LNCaP clone FGC (cell line): ENCODE measurements around the gene CST5.
"Not testable (repeated sequence)": the region's sequence is repeated elsewhere in the genome, so short reads cannot be mapped to it uniquely, and the experiment has no call there.

ENCODE experiments used
- DNase-seq: peaks from one replicate; pipeline ENCODE4 v3.0.0-alpha.2; 2011; ENCODE audit warnings: low read depth
- H3K4me3 ChIP-seq: 2 replicates; pipeline ENCODE4 v1.5.1; 2011; ENCODE audit warnings: mild to moderate bottlenecking, low read depth, low read length, control low read depth
- TF ChIP-seq, protein P1 (sequence below): IDR thresholded peaks from 2 replicates; pipeline ENCODE4 v1.5.1; 2012; ENCODE audit warnings: mild to moderate bottlenecking; ENCODE audit not compliant: control insufficient read depth, insufficient read depth; ENCODE audit errors: extremely low read depth

The CST5 gene

DNA sequence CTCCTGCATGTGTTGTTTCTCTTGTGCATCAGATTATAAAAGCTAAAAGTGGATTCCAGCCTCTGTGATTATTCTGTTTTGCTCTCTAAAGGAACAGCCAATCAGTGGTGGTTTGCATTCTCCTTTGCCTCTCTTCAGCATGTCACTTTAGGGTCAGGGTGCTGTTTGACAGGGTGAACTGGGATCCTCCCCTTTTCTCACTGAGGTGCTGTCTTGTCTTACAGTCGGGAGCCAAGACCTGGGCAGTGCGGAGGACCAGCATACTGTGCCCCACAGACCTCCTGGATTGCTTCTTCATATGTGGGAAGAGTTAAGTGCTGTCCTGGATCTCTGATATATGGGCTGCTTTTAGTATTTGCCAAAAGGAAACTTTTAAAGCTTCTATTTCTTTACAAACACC, 37.9 kb downstream of the CST5 start:
- no peak for DNase-seq
- H3K4me3 ChIP-seq: no peak overlapping the region
- TF ChIP-seq, protein P1, sequence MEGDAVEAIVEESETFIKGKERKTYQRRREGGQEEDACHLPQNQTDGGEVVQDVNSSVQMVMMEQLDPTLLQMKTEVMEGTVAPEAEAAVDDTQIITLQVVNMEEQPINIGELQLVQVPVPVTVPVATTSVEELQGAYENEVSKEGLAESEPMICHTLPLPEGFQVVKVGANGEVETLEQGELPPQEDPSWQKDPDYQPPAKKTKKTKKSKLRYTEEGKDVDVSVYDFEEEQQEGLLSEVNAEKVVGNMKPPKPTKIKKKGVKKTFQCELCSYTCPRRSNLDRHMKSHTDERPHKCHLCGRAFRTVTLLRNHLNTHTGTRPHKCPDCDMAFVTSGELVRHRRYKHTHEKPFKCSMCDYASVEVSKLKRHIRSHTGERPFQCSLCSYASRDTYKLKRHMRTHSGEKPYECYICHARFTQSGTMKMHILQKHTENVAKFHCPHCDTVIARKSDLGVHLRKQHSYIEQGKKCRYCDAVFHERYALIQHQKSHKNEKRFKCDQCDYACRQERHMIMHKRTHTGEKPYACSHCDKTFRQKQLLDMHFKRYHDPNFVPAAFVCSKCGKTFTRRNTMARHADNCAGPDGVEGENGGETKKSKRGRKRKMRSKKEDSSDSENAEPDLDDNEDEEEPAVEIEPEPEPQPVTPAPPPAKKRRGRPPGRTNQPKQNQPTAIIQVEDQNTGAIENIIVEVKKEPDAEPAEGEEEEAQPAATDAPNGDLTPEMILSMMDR: no peak

DNA sequence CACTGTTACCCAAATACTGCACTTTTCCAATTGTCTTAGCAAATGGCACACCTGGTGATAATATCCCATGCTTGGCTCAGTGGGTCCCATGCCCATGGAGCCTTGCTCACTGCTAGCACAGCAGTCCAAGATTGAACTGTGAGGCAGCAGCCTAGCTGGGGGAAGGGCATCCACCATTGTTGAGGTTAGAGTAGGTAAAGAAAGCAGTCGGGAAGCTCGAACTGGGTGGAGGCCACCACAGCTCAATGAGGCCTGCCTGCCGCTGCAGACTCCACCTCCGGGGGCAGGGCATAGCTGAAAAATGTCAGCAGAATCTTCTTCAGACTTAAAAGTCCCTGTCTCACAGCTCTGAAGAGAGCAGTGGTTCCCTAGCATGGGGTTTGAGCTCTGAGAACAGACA, 43.8 kb downstream of the CST5 start:
- TF ChIP-seq, protein P1: no peak
- DNase-seq: no peak
- no peak overlapping the region for H3K4me3 ChIP-seq

DNA sequence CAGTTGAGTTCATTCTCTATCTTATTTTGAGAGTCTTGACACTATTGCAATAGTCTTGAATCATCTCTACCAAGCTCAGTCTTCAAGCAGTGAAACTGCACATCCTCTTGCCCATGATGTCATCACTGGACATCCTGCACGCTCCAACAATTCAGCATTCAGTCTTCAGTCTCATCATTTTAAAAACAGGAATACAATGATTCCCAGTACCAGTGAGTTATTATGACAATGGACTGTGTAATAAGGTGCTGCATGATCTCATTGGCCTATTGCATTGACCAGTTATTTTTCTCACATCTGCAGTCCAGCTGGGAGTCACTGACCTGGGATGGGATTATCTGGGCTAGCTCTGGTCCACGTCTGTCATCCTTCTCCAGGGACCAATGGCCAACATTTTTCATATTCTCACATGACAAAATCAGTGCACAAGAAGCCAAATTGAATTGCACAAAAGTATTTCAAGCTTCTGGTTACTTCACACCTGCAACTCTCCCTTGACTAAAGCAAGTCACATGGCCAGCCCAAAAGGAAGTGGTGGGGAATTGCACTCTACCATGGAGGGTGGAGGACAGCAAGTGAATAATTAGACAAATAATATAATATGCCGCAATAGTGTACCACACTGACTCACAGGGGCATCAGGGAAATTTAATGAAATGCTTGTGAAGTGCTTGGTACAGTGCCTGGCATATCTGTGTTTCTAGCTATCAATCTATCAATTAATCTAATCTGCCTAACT, 46.6 kb downstream of the CST5 start:
- TF ChIP-seq, protein P1: no peak
- no peak overlapping the region for H3K4me3 ChIP-seq
- no peak for DNase-seq

DNA sequence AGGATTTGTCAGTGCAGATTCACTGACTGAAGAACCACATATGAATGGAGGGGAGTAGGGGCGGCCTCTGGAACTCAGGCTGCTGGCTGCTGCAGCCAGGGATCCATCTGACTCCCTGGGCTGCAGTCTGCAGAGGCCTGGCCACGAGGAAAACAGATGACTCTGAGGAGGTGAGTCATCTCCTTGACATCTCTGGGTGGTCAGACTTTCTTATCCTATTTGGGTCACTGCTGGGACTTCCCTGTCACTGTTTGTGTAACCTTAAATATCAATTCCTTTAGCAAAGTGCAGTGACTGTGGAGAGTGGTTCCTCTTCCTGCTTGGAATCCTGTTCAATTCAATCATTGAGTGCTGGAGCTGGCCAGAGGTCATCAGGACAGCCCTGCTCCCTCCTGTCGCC, 47.6 kb downstream of the CST5 start:
- not testable (repeated sequence) for DNase-seq

DNA sequence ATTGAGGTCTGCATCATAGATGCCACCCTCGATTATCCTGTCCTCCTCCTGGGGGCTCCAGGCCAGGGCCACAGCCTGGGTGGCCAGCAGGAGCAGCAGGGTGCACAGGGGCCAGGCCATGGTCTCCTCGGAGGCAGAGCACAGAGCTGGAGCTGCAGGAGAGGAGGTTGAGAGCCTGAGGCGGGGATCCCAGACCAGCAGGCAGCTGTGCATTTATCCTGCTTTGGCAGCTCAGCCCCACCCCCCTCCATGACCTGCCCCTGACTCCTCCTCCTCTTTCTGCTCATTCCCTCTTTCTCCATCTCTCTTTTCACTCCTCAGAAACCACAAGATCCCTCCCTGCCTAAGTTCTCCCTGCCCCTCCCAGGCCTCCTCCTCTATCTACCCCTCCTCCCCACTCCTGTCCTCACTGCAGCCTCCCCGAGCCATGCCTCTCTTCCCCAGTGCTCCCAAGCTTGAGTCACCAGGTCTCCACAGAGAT, 53.0 kb downstream of the CST5 start, which contains the start of gene CST2:
Gene CST2, minus strand, starts transcription at position 189 of the 481 bp plus-strand sequence. Its CDS starts 69 bp downstream, at position 120.
- TF ChIP-seq, protein P1: no peak
- no peak for DNase-seq
- H3K4me3 ChIP-seq: no peak within 1 kb of the TSS

More for the DNA sequence above, 47.6 kb downstream of the CST5 start:
- H3K4me3 ChIP-seq: not testable (repeated sequence)
